ENCODE measurements around the gene PSMC5. TPM values are rescaled to one million over a fixed set of nuclear protein-coding genes. Genes with fewer than 3 reads are reported as not detected.

The PSMC5 gene
- total and polyA plus RNA-seq, 10 of the 15 experiments (the other 5 are each of a cell fraction or from before 2014, with no cell fraction given) = 55.0 to 266 (median 148) TPM

GRCh38 chr17:63853260-63853659, 26.0 kb downstream of the PSMC5 start:
- Histone ChIP-seq H3K9me3 (replicated peaks; ENCODE audit: control insufficient read depth, insufficient read depth, low read length) (peaks cover 1% of the 10 kb centered on the region; the same call in 2 of the 3 replicates), H3K27me3 (replicated peaks in 1 of 2; ENCODE audit: control insufficient read depth in 2 of 2, insufficient read depth in 2 of 2, low read length in 1 of 2) (peaks cover 0 to 1% of the 10 kb centered on the region in 2 experiments; a peak in 1 of 4 replicates), H3K79me2 (ENCODE audit: control insufficient read depth, insufficient read depth, low read length) (no peaks in the 10 kb centered on the region), H3K4me2 (ENCODE audit: control insufficient read depth, insufficient read depth) (no peak overlapping the region), H4K20me1 (ENCODE audit: control insufficient read depth, insufficient read depth) (no peaks in the 10 kb centered on the region), H3K27ac (ENCODE audit: control insufficient read depth, insufficient read depth) (no peak overlapping the region), H2AFZ (ENCODE audit: control insufficient read depth, low read depth, low read length) (no peak overlapping the region), H3K4me1 (ENCODE audit: control insufficient read depth, insufficient read depth, low read length) (peaks cover 6% of the 10 kb centered on the region), H3K4me3 (no peak overlapping the region), H3K9ac (ENCODE audit: control insufficient read depth, insufficient read depth, low read length) (no peak overlapping the region), H3K36me3 (ENCODE audit: control insufficient read depth in 2 of 2, insufficient read depth in 2 of 2, low read length in 1 of 2) (no peaks in the 10 kb centered on the region)
- TF ChIP-seq STAT1 (conservative IDR thresholded peaks at IDR 0.05) = no peak
- no peak for TF ChIP-seq POLR2AphosphoS2 (IDR thresholded peaks at IDR 0.05; ENCODE audit: low read depth, low read length)
- TF ChIP-seq SPI1 (IDR thresholded peaks at IDR 0.05; ENCODE audit: borderline replicate concordance, insufficient read depth, low read depth, low read length) = no peak
- TF ChIP-seq IRF5 (IDR thresholded peaks at IDR 0.05; ENCODE audit: borderline replicate concordance) = no peak
- TF ChIP-seq HDAC2 (IDR thresholded peaks at IDR 0.05) = no peak
- no peak for TF ChIP-seq HSF1 (IDR thresholded peaks at IDR 0.05; ENCODE audit: low read depth, low read length)
- TF ChIP-seq SIN3A (IDR thresholded peaks at IDR 0.05; ENCODE audit: low read depth, low read length) = no peak
- TF ChIP-seq GATAD2B (conservative IDR thresholded peaks at IDR 0.05; ENCODE audit: low read depth) = no peak
- TF ChIP-seq IRF3 (IDR thresholded peaks at IDR 0.05) = no peak
- TF ChIP-seq RUNX3 (IDR thresholded peaks at IDR 0.05; ENCODE audit: low read length) = no peak
- no peak for TF ChIP-seq NR2C1 (IDR thresholded peaks at IDR 0.05)
- WGBS (ENCODE audit: insufficient coverage, insufficient replicate concordance, low lambda C conversion rate, missing lambda C conversion rate) = 71% methylated on average over 2 of the region's 2 CpGs
- DNase-seq (ENCODE audit: low read depth, low spot score) = no peak
- ChIA-PET SMC1A (ENCODE audit: uncharacterized antibody, unreplicated experiment) (interaction anchor here (0.7 kb wide), 1 partner anchor 99 kb away, joined by 3 read pairs; no protein-coding TSS in a partner anchor), POLR2A (interaction anchor here (0.5 to 0.9 kb wide), 2 partner anchors 167 to 185 kb away, joined by 3 read pairs; partner anchors contain the start of gene ICAM2), CTCF (interaction anchor here (1.3 to 1.6 kb wide), 3 partner anchors 12 to 93 kb away, joined by 3 to 6 read pairs (median 5); no protein-coding TSS in a partner anchor), RAD21 (ENCODE audit: unreplicated experiment) (no interaction called here)
- intact Hi-C loops (cut with micrococcal nuclease; ENCODE audit: unreplicated experiment) (no loop called here), in situ Hi-C loops (cut with MboI) (no loop called here)
- ATAC-seq = no peak
- no peak for FAIRE-seq
- no TSS peak for BruUV-seq (replicated peaks)
